Caco-2 (cell line): Measurements from ENCODE around the gene SIL1. TPM values are rescaled to one million over a fixed set of nuclear protein-coding genes. Genes with fewer than 3 reads are reported as not detected.

ENCODE experiments used
- BruUV-seq: library from RNA; stranded (reverse); fragments of 400-500 nt; replicated peaks from 2 replicates; lab custom pipeline; 2021; lab: Mats Ljungman, UMichigan
- CTCF ChIA-PET: fragments of 300-600 bp; sonication (Branson Sonifier 250); formaldehyde crosslinking; loops from one replicate; lab custom pipeline; 2022; ENCODE audit warnings: antibody characterized with exemption; lab: Charles Lee
- POLR2A ChIA-PET: fragments of 300-600 bp; sonication (Branson Sonifier 250); formaldehyde crosslinking; loops from one replicate; lab custom pipeline; 2022; ENCODE audit warnings: antibody characterized with exemption; lab: Charles Lee
- DNase-seq, 2 experiments: peaks; one replicate each; pipeline versions ENCODE4 v3.0.0 to v3.0.0-alpha.2; 2020 to 2022
- H3K27me3 ChIP-seq: replicated peaks from 2 replicates; pipeline ENCODE4 v1.6.0; 2011; ENCODE audit warnings: low read length; ENCODE audit not compliant: control insufficient read depth, insufficient read depth
- H3K36me3 ChIP-seq: 2 replicates; pipeline ENCODE4 v1.5.1; 2011; ENCODE audit warnings: low read length; ENCODE audit not compliant: control insufficient read depth, insufficient read depth
- H3K4me1 ChIP-seq: fragments of 250-450 bp; sonication (Bioruptor Pico); 2 replicates; pipeline ENCODE4 v1.5.1; 2020; ENCODE audit warnings: mild to moderate bottlenecking
- H3K4me3 ChIP-seq: 2 replicates; pipeline ENCODE4 v1.5.1; 2011; ENCODE audit warnings: low read depth, mild to moderate bottlenecking, control low read depth, low read length
- H3K9me3 ChIP-seq: fragments of 250-450 bp; sonication (Bioruptor Pico); 2 replicates; pipeline ENCODE4 v1.5.1; 2020; ENCODE audit warnings: mild to moderate bottlenecking, moderate library complexity
- H3K27ac Mint-ChIP-seq: one replicate; pipeline ENCODE4 v1.8.0; 2022; ENCODE audit warnings: mixed read lengths; ENCODE audit not compliant: unreplicated experiment
- H3K27me3 Mint-ChIP-seq: one replicate; pipeline ENCODE4 v1.8.0; 2022; ENCODE audit warnings: mixed read lengths; ENCODE audit not compliant: insufficient read depth, unreplicated experiment
- H3K36me3 Mint-ChIP-seq: one replicate; pipeline ENCODE4 v1.8.0; 2022; ENCODE audit warnings: mild to moderate bottlenecking, mixed read lengths; ENCODE audit not compliant: insufficient read depth, unreplicated experiment
- H3K4me1 Mint-ChIP-seq: one replicate; pipeline ENCODE4 v1.8.0; 2022; ENCODE audit warnings: low read depth, mixed read lengths; ENCODE audit not compliant: unreplicated experiment
- H3K4me3 Mint-ChIP-seq: one replicate; pipeline ENCODE4 v1.8.0; 2022; ENCODE audit warnings: mild to moderate bottlenecking, moderate library complexity, mixed read lengths; ENCODE audit not compliant: unreplicated experiment
- H3K9me3 Mint-ChIP-seq: one replicate; pipeline ENCODE4 v1.8.0; 2022; ENCODE audit warnings: mixed read lengths; ENCODE audit not compliant: unreplicated experiment
- intact Hi-C: fragments of 100-400 bp; cut with micrococcal nuclease; formaldehyde crosslinking; loops from one replicate; pipeline ENCODE4 v1.10.0; 2022; ENCODE audit not compliant: unreplicated experiment
- total RNA-seq: library from RNA; stranded (reverse); gene quantifications from 2 replicates; pipeline ENCODE4 v1.2.3, GENCODE V29; 2022
- TF ChIP-seq, protein P1 (sequence below), 2 experiments: fragments of 200-600 bp in 1 of 2; IDR thresholded peaks; 1 replicate in 1 of 2; 2 replicates in 1 of 2; pipeline versions ENCODE4 v1.5.1 to v1.8.0; 2011 to 2022; ENCODE audit warnings: antibody characterized with exemption in 1 of 2, control low read depth in 1 of 2, inconsistent platforms in 1 of 2, low read depth in 1 of 2, low read length in 1 of 2, mild to moderate bottlenecking in 1 of 2, moderate library complexity in 1 of 2; ENCODE audit not compliant: insufficient read depth in 1 of 2, severe bottlenecking in 1 of 2, unreplicated experiment in 1 of 2

Gene SIL1
- total RNA-seq, 1 experiment from 2014 or later = 29.7 TPM

- Mint-ChIP-seq H3K4me1 (peaks cover 10% of the 10 kb centered on the region), H3K27me3 (no peaks in the 10 kb centered on the region), H3K9me3 (no peaks in the 10 kb centered on the region), H3K27ac (no peak overlapping the region), H3K36me3 (peaks cover 6% of the 10 kb centered on the region), H3K4me3 (no peak overlapping the region)
- intact Hi-C loops = no loop called here
- no peaks in the 10 kb centered on the region for H3K36me3 ChIP-seq
- TF ChIP-seq, protein P1, sequence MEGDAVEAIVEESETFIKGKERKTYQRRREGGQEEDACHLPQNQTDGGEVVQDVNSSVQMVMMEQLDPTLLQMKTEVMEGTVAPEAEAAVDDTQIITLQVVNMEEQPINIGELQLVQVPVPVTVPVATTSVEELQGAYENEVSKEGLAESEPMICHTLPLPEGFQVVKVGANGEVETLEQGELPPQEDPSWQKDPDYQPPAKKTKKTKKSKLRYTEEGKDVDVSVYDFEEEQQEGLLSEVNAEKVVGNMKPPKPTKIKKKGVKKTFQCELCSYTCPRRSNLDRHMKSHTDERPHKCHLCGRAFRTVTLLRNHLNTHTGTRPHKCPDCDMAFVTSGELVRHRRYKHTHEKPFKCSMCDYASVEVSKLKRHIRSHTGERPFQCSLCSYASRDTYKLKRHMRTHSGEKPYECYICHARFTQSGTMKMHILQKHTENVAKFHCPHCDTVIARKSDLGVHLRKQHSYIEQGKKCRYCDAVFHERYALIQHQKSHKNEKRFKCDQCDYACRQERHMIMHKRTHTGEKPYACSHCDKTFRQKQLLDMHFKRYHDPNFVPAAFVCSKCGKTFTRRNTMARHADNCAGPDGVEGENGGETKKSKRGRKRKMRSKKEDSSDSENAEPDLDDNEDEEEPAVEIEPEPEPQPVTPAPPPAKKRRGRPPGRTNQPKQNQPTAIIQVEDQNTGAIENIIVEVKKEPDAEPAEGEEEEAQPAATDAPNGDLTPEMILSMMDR (IDR thresholded peaks at IDR 0.05; ENCODE audit: insufficient read depth in 1 of 2, low read depth in 1 of 2, low read length in 1 of 2, severe bottlenecking in 1 of 2, unreplicated experiment in 1 of 2) = no peak
- peak; percentile 36 to 43 for DNase-seq
- POLR2A ChIA-PET = interaction anchor here (0.6 to 1.2 kb wide), 2 partner anchors 10 to 636 kb away, joined by 3 to 5 read pairs; partner anchors contain the start of gene SIL1
- peaks cover 8% of the 10 kb centered on the region; the same call in 1 of the 2 replicates for H3K4me1 ChIP-seq
- no TSS peak for BruUV-seq
- no peaks in the 10 kb centered on the region for H3K27me3 ChIP-seq
- CTCF ChIA-PET = interaction anchor here (0.5 kb wide), 1 partner anchor 74 kb away, joined by 3 read pairs; no protein-coding TSS in a partner anchor
- H3K9me3 ChIP-seq = no peaks in the 10 kb centered on the region
- no peak overlapping the region for H3K4me3 ChIP-seq
Measured at GRCh38 chr5:139188558-139189270, 9.5 kb downstream of the SIL1 start.

DNA sequence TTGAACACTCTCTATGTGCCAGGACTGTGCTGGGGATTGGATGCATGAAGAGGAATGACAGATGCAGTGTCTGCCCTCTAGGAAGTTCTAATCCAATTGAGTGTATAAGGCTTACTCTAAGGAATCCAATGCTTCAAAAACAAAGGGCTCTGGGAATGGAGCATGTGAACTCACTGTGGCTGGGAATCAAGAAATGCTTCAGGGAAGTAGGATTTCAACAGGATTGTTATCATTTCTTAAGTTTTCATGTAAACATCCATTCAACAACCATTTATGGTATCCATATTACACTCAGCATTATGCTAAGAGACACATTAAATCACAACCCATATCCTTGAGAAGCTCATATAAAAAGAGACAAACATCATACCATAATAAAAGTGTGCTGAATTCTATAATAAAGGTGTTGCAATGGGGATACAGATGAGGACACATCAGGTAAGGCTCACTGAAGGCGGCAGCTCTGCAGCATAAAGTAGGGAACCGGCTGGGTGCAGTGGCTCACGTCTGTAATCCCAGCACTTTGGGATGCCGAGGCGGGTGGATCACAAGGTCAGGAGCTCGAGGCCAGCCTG lies 11.3 kb downstream of the SIL1 start:
- Histone ChIP-seq H3K9me3 (no peaks in the 10 kb centered on the region), H3K4me1 (peaks cover 8% of the 10 kb centered on the region; the same call in 1 of the 2 replicates), H3K27me3 (no peaks in the 10 kb centered on the region), H3K36me3 (no peaks in the 10 kb centered on the region), H3K4me3 (no peak overlapping the region)
- intact Hi-C loops = no loop called here
- no peaks in the 10 kb centered on the region for H3K27me3 Mint-ChIP-seq
- no peak overlapping the region for H3K4me3 Mint-ChIP-seq
- no TSS peak for BruUV-seq
- H3K36me3 Mint-ChIP-seq = peaks cover 6% of the 10 kb centered on the region
- no peaks in the 10 kb centered on the region for H3K9me3 Mint-ChIP-seq
- no peak for DNase-seq
- ChIA-PET POLR2A (no interaction called here), CTCF (no interaction called here)
- H3K27ac Mint-ChIP-seq = no peak overlapping the region
- H3K4me1 Mint-ChIP-seq = peaks cover 16% of the 10 kb centered on the region
- TF ChIP-seq, protein P1 (IDR thresholded peaks at IDR 0.05; ENCODE audit: insufficient read depth in 1 of 2, low read depth in 1 of 2, low read length in 1 of 2, severe bottlenecking in 1 of 2, unreplicated experiment in 1 of 2) = no peak

DNA sequence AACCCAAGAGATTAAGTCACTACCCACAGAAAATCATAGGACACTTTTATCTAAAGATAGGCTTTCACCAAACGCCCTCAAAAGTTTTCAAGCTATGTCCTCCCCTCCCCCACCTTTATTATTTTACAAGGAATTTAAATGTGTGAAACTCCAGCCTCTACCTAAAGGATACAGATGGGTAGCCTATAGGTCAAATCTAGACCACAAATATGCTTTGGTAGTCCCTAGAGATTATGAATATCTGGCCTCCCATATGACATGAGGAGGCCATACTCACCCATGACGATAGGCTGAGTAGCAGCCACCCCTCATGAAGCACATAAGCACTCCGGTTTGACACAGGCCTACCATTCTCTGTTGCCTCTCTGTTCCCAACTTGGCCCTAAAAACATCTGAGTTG lies 11.9 kb downstream of the SIL1 start:
- H3K36me3 Mint-ChIP-seq = peaks cover 6% of the 10 kb centered on the region
- intact Hi-C loops = no loop called here
- H3K9me3 ChIP-seq = no peaks in the 10 kb centered on the region
- peaks cover 20% of the 10 kb centered on the region for H3K4me1 Mint-ChIP-seq
- H3K9me3 Mint-ChIP-seq = no peaks in the 10 kb centered on the region
- ChIA-PET CTCF (no interaction called here), POLR2A (no interaction called here)
- H3K4me3 ChIP-seq = no peak overlapping the region
- BruUV-seq = no TSS peak
- no peaks in the 10 kb centered on the region for H3K27me3 Mint-ChIP-seq
- DNase-seq = no peak
- H3K4me3 Mint-ChIP-seq = no peak overlapping the region
- H3K36me3 ChIP-seq = no peaks in the 10 kb centered on the region
- no peaks in the 10 kb centered on the region for H3K27me3 ChIP-seq
- H3K4me1 ChIP-seq = peaks cover 8% of the 10 kb centered on the region; the same call in 1 of the 2 replicates
- H3K27ac Mint-ChIP-seq = no peak overlapping the region
- TF ChIP-seq, protein P1 (IDR thresholded peaks at IDR 0.05; ENCODE audit: insufficient read depth in 1 of 2, low read depth in 1 of 2, low read length in 1 of 2, severe bottlenecking in 1 of 2, unreplicated experiment in 1 of 2) = no peak
